Measurements from ENCODE around the gene THUMPD2. TPM values are rescaled to one million over a fixed set of nuclear protein-coding genes. Genes with fewer than 3 reads are reported as not detected.

The THUMPD2 gene
- total and polyA plus RNA-seq, 4 donors, result 14.8 to 19.7 (median 18.3) TPM

GRCh38 chr2:39693245-39693644 is 85.8 kb downstream of the THUMPD2 start:
- no peaks in the 10 kb centered on the region for H3K9me3 ChIP-seq (ENCODE audit: control insufficient read depth, low read length)
- 88 to 91% methylated on average over 1 of the region's 1 CpG for WGBS, 2 donors
- H3K4me3 ChIP-seq (ENCODE audit: low read length in 2 of 2), result no peak overlapping the region
- ATAC-seq (ENCODE audit: low FRiP score) (no peak), DNase-seq (no peak)
- no peaks in the 10 kb centered on the region for H3K27me3 ChIP-seq (ENCODE audit: control insufficient read depth in 1 of 2, insufficient read depth in 2 of 2, low read length in 1 of 2)
- H3K4me1 ChIP-seq (ENCODE audit: control insufficient read depth in 1 of 2, insufficient read depth in 2 of 2, low read length in 2 of 2), result no peaks in the 10 kb centered on the region
- intact Hi-C loops (cut with DNase I), result loop anchor here in 1 of 2 donors (10.0 kb wide), 2 partner anchors 98 to 178 kb away; no protein-coding TSS in a partner anchor
- H3K27ac ChIP-seq (ENCODE audit: low read depth in 1 of 2, low read length in 2 of 2), result no peak overlapping the region
- H3K36me3 ChIP-seq (ENCODE audit: control insufficient read depth in 1 of 2, insufficient read depth in 2 of 2, low read length in 1 of 2), result no peaks in the 10 kb centered on the region

- H3K4me1 ChIP-seq (ENCODE audit: control insufficient read depth in 1 of 2, insufficient read depth in 2 of 2, low read length in 2 of 2), result no peaks in the 10 kb centered on the region
- ATAC-seq (ENCODE audit: low FRiP score) (no peak), DNase-seq (no peak)
- H3K27ac ChIP-seq (ENCODE audit: low read depth in 1 of 2, low read length in 2 of 2), result no peak overlapping the region
- H3K9me3 ChIP-seq (ENCODE audit: control insufficient read depth, low read length), result no peaks in the 10 kb centered on the region
- H3K27me3 ChIP-seq (ENCODE audit: control insufficient read depth in 1 of 2, insufficient read depth in 2 of 2, low read length in 1 of 2), result no peaks in the 10 kb centered on the region
- H3K36me3 ChIP-seq (ENCODE audit: control insufficient read depth in 1 of 2, insufficient read depth in 2 of 2, low read length in 1 of 2), result no peaks in the 10 kb centered on the region
- WGBS, 2 donors, result 94% methylated on average over 6 of the region's 6 CpGs
- intact Hi-C loops (cut with DNase I), result loop anchor here in 1 of 2 donors (10.0 kb wide), 2 partner anchors 95 to 175 kb away; no protein-coding TSS in a partner anchor
- H3K4me3 ChIP-seq (ENCODE audit: low read length in 2 of 2), result no peak overlapping the region
Measured at GRCh38 chr2:39689876-39690275, 89.2 kb downstream of the THUMPD2 start.

GRCh38 chr2:39689272-39689841 is 89.7 kb downstream of the THUMPD2 start:
- no peaks in the 10 kb centered on the region for H3K4me1 ChIP-seq (ENCODE audit: control insufficient read depth in 1 of 2, insufficient read depth in 2 of 2, low read length in 2 of 2)
- H3K9me3 ChIP-seq (ENCODE audit: control insufficient read depth, low read length), result no peaks in the 10 kb centered on the region
- intact Hi-C loops (cut with DNase I), result no loop called here
- H3K4me3 ChIP-seq (ENCODE audit: low read length in 2 of 2), result no peak overlapping the region
- ATAC-seq (ENCODE audit: low FRiP score) (no peak), DNase-seq (no peak)
- no peak overlapping the region for H3K27ac ChIP-seq (ENCODE audit: low read depth in 1 of 2, low read length in 2 of 2)
- WGBS, 2 donors, result 93 to 97% methylated on average over 1 of the region's 1 CpG
- H3K36me3 ChIP-seq (ENCODE audit: control insufficient read depth in 1 of 2, insufficient read depth in 2 of 2, low read length in 1 of 2), result no peaks in the 10 kb centered on the region
- no peaks in the 10 kb centered on the region for H3K27me3 ChIP-seq (ENCODE audit: control insufficient read depth in 1 of 2, insufficient read depth in 2 of 2, low read length in 1 of 2)

- H3K4me1 ChIP-seq (ENCODE audit: control insufficient read depth in 1 of 2, insufficient read depth in 2 of 2, low read length in 2 of 2), result no peaks in the 10 kb centered on the region
- intact Hi-C loops (cut with DNase I), result no loop called here
- no peaks in the 10 kb centered on the region for H3K27me3 ChIP-seq (ENCODE audit: control insufficient read depth in 1 of 2, insufficient read depth in 2 of 2, low read length in 1 of 2)
- H3K27ac ChIP-seq (ENCODE audit: low read depth in 1 of 2, low read length in 2 of 2), result no peak overlapping the region
- 57 to 60% methylated on average over 2 of the region's 2 CpGs for WGBS, 2 donors
- DNase-seq (no peak), ATAC-seq (ENCODE audit: low FRiP score) (no peak)
- no peaks in the 10 kb centered on the region for H3K36me3 ChIP-seq (ENCODE audit: control insufficient read depth in 1 of 2, insufficient read depth in 2 of 2, low read length in 1 of 2)
- no peaks in the 10 kb centered on the region for H3K9me3 ChIP-seq (ENCODE audit: control insufficient read depth, low read length)
- H3K4me3 ChIP-seq (ENCODE audit: low read length in 2 of 2), result no peak overlapping the region
Measured at GRCh38 chr2:39688181-39688580, 90.9 kb downstream of the THUMPD2 start.

DNA sequence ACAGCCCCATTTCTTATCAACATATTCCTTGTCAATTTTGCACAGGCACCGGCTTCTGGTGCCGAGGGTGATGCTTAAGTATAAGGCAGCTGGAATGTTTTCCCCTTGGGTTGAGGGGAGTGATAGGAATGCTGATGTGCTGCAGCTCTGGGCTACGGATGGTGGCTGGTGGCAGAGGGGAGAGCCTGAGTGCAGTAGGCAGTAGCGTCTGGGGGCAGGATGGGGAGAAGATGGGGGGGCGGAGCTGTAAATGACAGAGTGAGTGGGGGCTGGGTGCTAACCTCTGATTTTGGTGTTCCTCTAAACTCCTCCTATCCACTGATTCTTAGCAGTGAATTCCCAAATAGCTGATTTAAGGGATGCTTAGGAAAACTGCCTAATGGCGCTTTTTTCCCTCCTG is 92.6 kb downstream of the THUMPD2 start:
- intact Hi-C loops (cut with DNase I), result no loop called here
- no peaks in the 10 kb centered on the region for H3K9me3 ChIP-seq (ENCODE audit: control insufficient read depth, low read length)
- no peak overlapping the region for H3K4me3 ChIP-seq (ENCODE audit: low read length in 2 of 2)
- DNase-seq (no peak), ATAC-seq (ENCODE audit: low FRiP score) (no peak)
- WGBS, 2 donors, result 85 to 88% methylated on average over 6 of the region's 6 CpGs
- H3K27ac ChIP-seq (ENCODE audit: low read depth in 1 of 2, low read length in 2 of 2), result no peak overlapping the region
- H3K4me1 ChIP-seq (ENCODE audit: control insufficient read depth in 1 of 2, insufficient read depth in 2 of 2, low read length in 2 of 2), result no peaks in the 10 kb centered on the region
- H3K27me3 ChIP-seq (ENCODE audit: control insufficient read depth in 1 of 2, insufficient read depth in 2 of 2, low read length in 1 of 2), result no peaks in the 10 kb centered on the region
- H3K36me3 ChIP-seq (ENCODE audit: control insufficient read depth in 1 of 2, insufficient read depth in 2 of 2, low read length in 1 of 2), result no peaks in the 10 kb centered on the region

Other genes starting within 250 kb of the THUMPD2 start
- 1 to 10 TPM; 2.0 to 5.0 TPM for gene TMEM178A, start 113.3 kb downstream of the THUMPD2 start, total RNA-seq
- 1 to 10 TPM; 4.4 to 9.5 TPM for gene TMEM178A, start 113.3 kb downstream of the THUMPD2 start, polyA plus RNA-seq

All from aorta (tissue), 5 donors.